Liver (tissue), 9 donors: ENCODE data around the gene CDH13. TPM values are rescaled to one million over a fixed set of nuclear protein-coding genes. Genes with fewer than 3 reads are reported as not detected.

Experiments
- DNase-seq: peaks from one replicate; pipeline ENCODE4 v3.0.0-alpha.2; 2017; ENCODE audit warnings: low spot score
- H3K27ac ChIP-seq, 2 donors: one replicate each; pipeline ENCODE4 v1.7.0; 2013; ENCODE audit warnings: inconsistent platforms in 2 of 2, low read length in 2 of 2, control low read depth in 1 of 2, low read depth in 1 of 2, mild to moderate bottlenecking in 1 of 2
- H3K27me3 ChIP-seq, 4 donors: one replicate each; pipeline versions ENCODE4 v1.6.1 to v1.7.0; 2013; ENCODE audit warnings: low read length in 3 of 4, inconsistent platforms in 1 of 4, mild to moderate bottlenecking in 1 of 4, moderate library complexity in 1 of 4; ENCODE audit not compliant: control insufficient read depth in 4 of 4, insufficient read depth in 4 of 4
- H3K36me3 ChIP-seq, 4 donors: one replicate each; pipeline versions ENCODE4 v1.6.1 to v1.7.0; 2013; ENCODE audit warnings: low read length in 3 of 4, mild to moderate bottlenecking in 3 of 4, low read depth in 1 of 4, moderate library complexity in 1 of 4; ENCODE audit not compliant: control insufficient read depth in 4 of 4, insufficient read depth in 3 of 4
- H3K4me1 ChIP-seq, 4 donors: one replicate each; pipeline versions ENCODE4 v1.6.1 to v1.7.0; 2013; ENCODE audit warnings: low read length in 3 of 4, mild to moderate bottlenecking in 3 of 4, moderate library complexity in 1 of 4; ENCODE audit not compliant: control insufficient read depth in 4 of 4, insufficient read depth in 4 of 4
- H3K4me3 ChIP-seq, 3 donors: one replicate each; pipeline versions ENCODE4 v1.6.1 to v1.7.0; 2013; ENCODE audit warnings: low read length in 3 of 3, control low read depth in 1 of 3, low read depth in 1 of 3, mild to moderate bottlenecking in 1 of 3
- H3K9ac ChIP-seq, 2 donors: one replicate each; pipeline ENCODE4 v1.7.0; 2013; ENCODE audit warnings: low read length in 2 of 2, mild to moderate bottlenecking in 2 of 2, moderate library complexity in 2 of 2, control low read depth in 1 of 2, low read depth in 1 of 2
- H3K9me3 ChIP-seq, 4 donors: one replicate each; pipeline versions ENCODE4 v1.6.1 to v1.7.0; 2013; ENCODE audit warnings: low read length in 3 of 4; ENCODE audit not compliant: control insufficient read depth in 4 of 4
- EGR1 ChIP-seq, 2 donors: IDR thresholded peaks; 2 replicates each; pipeline ENCODE4 v1.6.1; 2016 to 2018; ENCODE audit warnings: antibody characterized with exemption in 2 of 2, low read depth in 2 of 2
- FOXA1 ChIP-seq: IDR thresholded peaks from 2 replicates; pipeline ENCODE4 v1.6.1; 2016; ENCODE audit warnings: antibody characterized with exemption
- FOXA2 ChIP-seq: IDR thresholded peaks from 2 replicates; pipeline ENCODE4 v1.6.1; 2016; ENCODE audit warnings: antibody characterized with exemption
- GABPA ChIP-seq, 2 donors: IDR thresholded peaks in 1 of 2; conservative IDR thresholded peaks in 1 of 2; 2 replicates each; pipeline ENCODE4 v1.6.1; 2016; ENCODE audit warnings: antibody characterized with exemption in 2 of 2, mild to moderate bottlenecking in 1 of 2, moderate library complexity in 1 of 2
- HNF4A ChIP-seq, 2 donors: conservative IDR thresholded peaks; 2 replicates each; pipeline ENCODE4 v1.6.1; 2016; ENCODE audit warnings: antibody characterized with exemption in 2 of 2, mild to moderate bottlenecking in 2 of 2
- HNF4G ChIP-seq: IDR thresholded peaks from 2 replicates; pipeline ENCODE4 v1.6.1; 2016; ENCODE audit warnings: antibody characterized with exemption
- JUND ChIP-seq, 2 donors: IDR thresholded peaks; 2 replicates each; pipeline ENCODE4 v1.6.1; 2016; ENCODE audit warnings: antibody characterized with exemption in 2 of 2
- NR2F2 ChIP-seq: IDR thresholded peaks from 2 replicates; pipeline ENCODE4 v1.6.1; 2016; ENCODE audit warnings: antibody characterized with exemption
- RAD21 ChIP-seq, 2 donors: IDR thresholded peaks; 2 replicates each; pipeline ENCODE4 v1.6.1; 2016; ENCODE audit warnings: antibody characterized with exemption in 2 of 2, mild to moderate bottlenecking in 2 of 2
- RXRA ChIP-seq, 2 donors: IDR thresholded peaks; 2 replicates each; pipeline ENCODE4 v1.6.1; 2017 to 2018; ENCODE audit warnings: antibody characterized with exemption in 2 of 2, mild to moderate bottlenecking in 1 of 2
- TAF1 ChIP-seq: conservative IDR thresholded peaks from 2 replicates; pipeline ENCODE4 v1.6.1; 2016; ENCODE audit warnings: antibody characterized with exemption, mild to moderate bottlenecking
- YY1 ChIP-seq: IDR thresholded peaks from 2 replicates; pipeline ENCODE4 v1.6.1; 2016; ENCODE audit warnings: antibody characterized with exemption, mild to moderate bottlenecking
- WGBS: extraction: QIAGEN DNeasy Blood & Tissue Kit; methylation state at CpG from one replicate; pipeline ENCODE4 v1.1.7; 2013; 5-methylcytosine and 5-hydroxymethylcytosine counted together
- polyA plus RNA-seq, 2 donors: library from polyadenylated mRNA; stranded (reverse) in 1 of 2; unstranded in 1 of 2; fragments of 200-250 nt in 1 of 2; fragments of >200 nt in 1 of 2; fragmentation: Nextera tagmentation in 1 of 2; extraction: Ambion mirVana in 1 of 2; gene quantifications; one replicate each; pipeline versions ENCODE4 v1.2.1 to v1.2.3, GENCODE V29; 2013 to 2015
- total RNA-seq, 2 donors: library from RNA; depleted of rRNA; stranded (reverse); fragments of >200 nt; gene quantifications; one replicate each; pipeline ENCODE4 v1.2.3, GENCODE V29; 2014
- TF ChIP-seq, protein P1 (sequence below): IDR thresholded peaks from 2 replicates; pipeline ENCODE4 v1.6.1; 2016; ENCODE audit warnings: antibody characterized with exemption
- TF ChIP-seq, protein P2 (sequence below): fragments of 150-350 bp; IDR thresholded peaks from 2 replicates; pipeline ENCODE4 v1.5.1; 2017; ENCODE audit warnings: improper control_type of control experiment, low read depth, low read length; ENCODE audit not compliant: missing input control
- TF ChIP-seq, protein P3 (sequence below): IDR thresholded peaks from 2 replicates; pipeline ENCODE4 v1.6.1; 2016; ENCODE audit warnings: antibody characterized with exemption
- TF ChIP-seq, protein P4 (sequence below): IDR thresholded peaks from 2 replicates; pipeline ENCODE4 v1.6.1; 2016; ENCODE audit warnings: antibody characterized with exemption, mild to moderate bottlenecking
- donor health status: healthy.
- donor health status: healthy.
- donor health status: healthy.
- donor health status: healthy.
- donor health status: healthy.

CDH13 gene
- total and polyA plus RNA-seq, 4 donors: 0.21 to 1.5 (median 0.58) TPM

DNA sequence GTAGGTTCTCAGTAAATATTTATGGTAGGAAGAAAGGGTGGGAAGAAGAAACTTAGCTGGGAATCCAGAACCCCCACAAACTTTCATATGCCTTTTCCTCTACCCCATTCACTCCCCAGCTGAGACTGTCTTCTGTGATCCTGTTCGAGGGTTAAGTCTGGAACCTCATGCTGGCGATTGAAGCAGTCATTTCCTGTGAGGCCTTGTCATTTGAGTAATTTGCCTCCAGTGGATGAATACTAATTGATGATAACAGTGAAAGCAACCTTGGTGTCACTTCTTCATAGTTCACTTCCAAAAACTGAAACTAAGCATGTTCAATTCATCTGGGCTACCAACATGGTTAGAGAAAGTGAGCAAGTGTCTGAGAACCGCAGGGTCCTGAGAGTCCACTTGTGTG is 401.2 kb downstream of the CDH13 start:
- no peak for DNase-seq
- Histone ChIP-seq H3K27me3 (no peaks in the 10 kb centered on the region), H3K4me1 (no peaks in the 10 kb centered on the region), H3K4me3 (no peak overlapping the region), H3K9me3 (no peaks in the 10 kb centered on the region), H3K27ac (no peak overlapping the region), H3K9ac (no peak overlapping the region), H3K36me3 (no peaks in the 10 kb centered on the region)
- 53% methylated on average over 3 of the region's 3 CpGs for WGBS
- TF ChIP-seq HNF4G (no peak), GABPA (IDR thresholded peaks at IDR 0.05 in 1 of 2, conservative IDR thresholded peaks at IDR 0.05 in 1 of 2) (no peak), YY1 (no peak)

DNA sequence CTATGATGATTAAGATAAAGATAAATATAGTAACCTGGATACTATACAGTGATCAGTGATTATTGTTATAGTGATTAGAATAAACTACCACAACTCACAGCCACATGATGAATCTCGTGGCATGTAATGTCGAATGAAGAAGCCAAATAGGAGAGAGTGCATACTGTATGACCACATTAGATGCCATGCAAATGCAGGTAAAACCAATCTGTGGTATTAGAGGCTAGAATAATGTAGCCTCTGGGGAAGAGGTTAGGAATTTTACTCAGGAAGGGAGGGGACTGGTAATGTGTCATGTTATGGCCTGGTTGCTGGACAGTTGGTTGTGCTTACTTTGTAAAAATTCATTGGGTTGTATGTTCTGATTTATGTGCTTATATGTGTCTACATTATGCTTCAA is 402.7 kb downstream of the CDH13 start:
- H3K27me3 ChIP-seq: no peaks in the 10 kb centered on the region
- no peaks in the 10 kb centered on the region for H3K4me1 ChIP-seq
- no peak overlapping the region for H3K9ac ChIP-seq
- H3K9me3 ChIP-seq: no peaks in the 10 kb centered on the region
- TF ChIP-seq HNF4A (conservative IDR thresholded peaks at IDR 0.05) (no peak), TAF1 (no peak), JUND (IDR thresholded peaks at IDR 0.05) (no peak), NR2F2 (no peak), GABPA (IDR thresholded peaks at IDR 0.05 in 1 of 2, conservative IDR thresholded peaks at IDR 0.05 in 1 of 2) (no peak), RXRA (IDR thresholded peaks at IDR 0.05) (no peak), YY1 (no peak), RAD21 (IDR thresholded peaks at IDR 0.05) (no peak), FOXA1 (no peak), EGR1 (IDR thresholded peaks at IDR 0.05; ENCODE audit: low read depth in 2 of 2) (no peak), HNF4G (no peak), FOXA2 (no peak)
- TF ChIP-seq, protein P1, sequence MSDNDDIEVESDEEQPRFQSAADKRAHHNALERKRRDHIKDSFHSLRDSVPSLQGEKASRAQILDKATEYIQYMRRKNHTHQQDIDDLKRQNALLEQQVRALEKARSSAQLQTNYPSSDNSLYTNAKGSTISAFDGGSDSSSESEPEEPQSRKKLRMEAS: no peak
- TF ChIP-seq, protein P2, sequence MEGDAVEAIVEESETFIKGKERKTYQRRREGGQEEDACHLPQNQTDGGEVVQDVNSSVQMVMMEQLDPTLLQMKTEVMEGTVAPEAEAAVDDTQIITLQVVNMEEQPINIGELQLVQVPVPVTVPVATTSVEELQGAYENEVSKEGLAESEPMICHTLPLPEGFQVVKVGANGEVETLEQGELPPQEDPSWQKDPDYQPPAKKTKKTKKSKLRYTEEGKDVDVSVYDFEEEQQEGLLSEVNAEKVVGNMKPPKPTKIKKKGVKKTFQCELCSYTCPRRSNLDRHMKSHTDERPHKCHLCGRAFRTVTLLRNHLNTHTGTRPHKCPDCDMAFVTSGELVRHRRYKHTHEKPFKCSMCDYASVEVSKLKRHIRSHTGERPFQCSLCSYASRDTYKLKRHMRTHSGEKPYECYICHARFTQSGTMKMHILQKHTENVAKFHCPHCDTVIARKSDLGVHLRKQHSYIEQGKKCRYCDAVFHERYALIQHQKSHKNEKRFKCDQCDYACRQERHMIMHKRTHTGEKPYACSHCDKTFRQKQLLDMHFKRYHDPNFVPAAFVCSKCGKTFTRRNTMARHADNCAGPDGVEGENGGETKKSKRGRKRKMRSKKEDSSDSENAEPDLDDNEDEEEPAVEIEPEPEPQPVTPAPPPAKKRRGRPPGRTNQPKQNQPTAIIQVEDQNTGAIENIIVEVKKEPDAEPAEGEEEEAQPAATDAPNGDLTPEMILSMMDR: no peak
- TF ChIP-seq, protein P3, sequence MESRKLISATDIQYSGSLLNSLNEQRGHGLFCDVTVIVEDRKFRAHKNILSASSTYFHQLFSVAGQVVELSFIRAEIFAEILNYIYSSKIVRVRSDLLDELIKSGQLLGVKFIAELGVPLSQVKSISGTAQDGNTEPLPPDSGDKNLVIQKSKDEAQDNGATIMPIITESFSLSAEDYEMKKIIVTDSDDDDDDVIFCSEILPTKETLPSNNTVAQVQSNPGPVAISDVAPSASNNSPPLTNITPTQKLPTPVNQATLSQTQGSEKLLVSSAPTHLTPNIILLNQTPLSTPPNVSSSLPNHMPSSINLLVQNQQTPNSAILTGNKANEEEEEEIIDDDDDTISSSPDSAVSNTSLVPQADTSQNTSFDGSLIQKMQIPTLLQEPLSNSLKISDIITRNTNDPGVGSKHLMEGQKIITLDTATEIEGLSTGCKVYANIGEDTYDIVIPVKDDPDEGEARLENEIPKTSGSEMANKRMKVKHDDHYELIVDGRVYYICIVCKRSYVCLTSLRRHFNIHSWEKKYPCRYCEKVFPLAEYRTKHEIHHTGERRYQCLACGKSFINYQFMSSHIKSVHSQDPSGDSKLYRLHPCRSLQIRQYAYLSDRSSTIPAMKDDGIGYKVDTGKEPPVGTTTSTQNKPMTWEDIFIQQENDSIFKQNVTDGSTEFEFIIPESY: no peak
- TF ChIP-seq, protein P4, sequence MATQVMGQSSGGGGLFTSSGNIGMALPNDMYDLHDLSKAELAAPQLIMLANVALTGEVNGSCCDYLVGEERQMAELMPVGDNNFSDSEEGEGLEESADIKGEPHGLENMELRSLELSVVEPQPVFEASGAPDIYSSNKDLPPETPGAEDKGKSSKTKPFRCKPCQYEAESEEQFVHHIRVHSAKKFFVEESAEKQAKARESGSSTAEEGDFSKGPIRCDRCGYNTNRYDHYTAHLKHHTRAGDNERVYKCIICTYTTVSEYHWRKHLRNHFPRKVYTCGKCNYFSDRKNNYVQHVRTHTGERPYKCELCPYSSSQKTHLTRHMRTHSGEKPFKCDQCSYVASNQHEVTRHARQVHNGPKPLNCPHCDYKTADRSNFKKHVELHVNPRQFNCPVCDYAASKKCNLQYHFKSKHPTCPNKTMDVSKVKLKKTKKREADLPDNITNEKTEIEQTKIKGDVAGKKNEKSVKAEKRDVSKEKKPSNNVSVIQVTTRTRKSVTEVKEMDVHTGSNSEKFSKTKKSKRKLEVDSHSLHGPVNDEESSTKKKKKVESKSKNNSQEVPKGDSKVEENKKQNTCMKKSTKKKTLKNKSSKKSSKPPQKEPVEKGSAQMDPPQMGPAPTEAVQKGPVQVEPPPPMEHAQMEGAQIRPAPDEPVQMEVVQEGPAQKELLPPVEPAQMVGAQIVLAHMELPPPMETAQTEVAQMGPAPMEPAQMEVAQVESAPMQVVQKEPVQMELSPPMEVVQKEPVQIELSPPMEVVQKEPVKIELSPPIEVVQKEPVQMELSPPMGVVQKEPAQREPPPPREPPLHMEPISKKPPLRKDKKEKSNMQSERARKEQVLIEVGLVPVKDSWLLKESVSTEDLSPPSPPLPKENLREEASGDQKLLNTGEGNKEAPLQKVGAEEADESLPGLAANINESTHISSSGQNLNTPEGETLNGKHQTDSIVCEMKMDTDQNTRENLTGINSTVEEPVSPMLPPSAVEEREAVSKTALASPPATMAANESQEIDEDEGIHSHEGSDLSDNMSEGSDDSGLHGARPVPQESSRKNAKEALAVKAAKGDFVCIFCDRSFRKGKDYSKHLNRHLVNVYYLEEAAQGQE: no peak
- no peaks in the 10 kb centered on the region for H3K36me3 ChIP-seq
- 68% methylated on average over 2 of the region's 2 CpGs for WGBS
- H3K4me3 ChIP-seq: no peak overlapping the region
- no peak overlapping the region for H3K27ac ChIP-seq
- no peak for DNase-seq
